Measurements from ENCODE around the gene ZNF772. TPM values are rescaled to one million over a fixed set of nuclear protein-coding genes. Genes with fewer than 3 reads are reported as not detected.

The ZNF772 gene
- total and polyA plus RNA-seq, 2 experiments from 2014 or later, result 2.5 to 28.0 TPM

DNA sequence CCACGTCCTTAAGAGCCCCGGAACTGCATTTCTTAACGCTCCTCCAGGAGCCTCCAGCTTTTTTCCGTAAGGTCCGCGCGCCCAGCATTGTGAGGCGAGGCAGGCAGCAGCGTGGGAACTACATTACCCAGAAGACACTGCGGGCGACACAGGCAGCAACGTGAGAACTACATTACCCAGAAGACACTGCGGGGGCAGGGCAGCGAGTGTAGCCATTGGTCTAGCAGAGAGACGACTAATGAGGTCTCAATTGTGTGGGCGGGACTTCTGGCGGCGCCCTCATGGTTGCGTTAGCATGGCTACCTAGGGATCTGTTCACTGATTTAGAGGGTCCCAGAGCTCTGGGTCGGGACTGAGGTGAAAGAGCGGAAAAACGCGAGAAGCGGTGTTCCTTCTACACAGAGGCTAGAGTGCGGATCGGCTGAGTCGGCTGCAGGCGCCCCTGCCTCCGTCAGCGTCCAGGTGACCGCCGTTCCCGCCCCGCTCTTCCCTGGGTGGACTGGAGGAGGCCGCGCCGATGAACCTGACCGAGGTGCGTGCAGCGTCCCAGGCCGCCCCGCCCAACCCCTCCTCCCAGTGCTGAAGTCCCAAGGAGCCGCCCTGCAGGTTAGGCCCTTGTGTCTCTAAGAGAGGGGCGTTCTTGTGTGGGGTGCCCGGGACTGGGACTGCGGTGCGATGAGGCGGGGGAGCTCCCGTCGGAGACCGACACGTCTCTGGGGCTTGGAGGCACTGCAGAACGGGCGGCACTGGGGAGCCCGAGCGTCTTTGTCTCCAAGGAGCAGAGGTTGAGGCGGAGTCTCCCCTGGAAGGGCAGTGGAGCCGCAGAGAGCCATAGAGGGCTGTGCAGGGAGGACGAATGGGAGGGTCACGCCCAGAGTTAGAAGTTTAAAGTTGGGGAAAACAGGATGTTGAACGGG, 42.0 kb downstream of the ZNF772 start, which contains the start of gene ZNF749 (continued):
- TF ChIP-seq, protein P1, sequence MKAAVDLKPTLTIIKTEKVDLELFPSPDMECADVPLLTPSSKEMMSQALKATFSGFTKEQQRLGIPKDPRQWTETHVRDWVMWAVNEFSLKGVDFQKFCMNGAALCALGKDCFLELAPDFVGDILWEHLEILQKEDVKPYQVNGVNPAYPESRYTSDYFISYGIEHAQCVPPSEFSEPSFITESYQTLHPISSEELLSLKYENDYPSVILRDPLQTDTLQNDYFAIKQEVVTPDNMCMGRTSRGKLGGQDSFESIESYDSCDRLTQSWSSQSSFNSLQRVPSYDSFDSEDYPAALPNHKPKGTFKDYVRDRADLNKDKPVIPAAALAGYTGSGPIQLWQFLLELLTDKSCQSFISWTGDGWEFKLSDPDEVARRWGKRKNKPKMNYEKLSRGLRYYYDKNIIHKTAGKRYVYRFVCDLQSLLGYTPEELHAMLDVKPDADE (IDR thresholded peaks at IDR 0.05), result peak; percentile 98
- TF ChIP-seq, protein P2, sequence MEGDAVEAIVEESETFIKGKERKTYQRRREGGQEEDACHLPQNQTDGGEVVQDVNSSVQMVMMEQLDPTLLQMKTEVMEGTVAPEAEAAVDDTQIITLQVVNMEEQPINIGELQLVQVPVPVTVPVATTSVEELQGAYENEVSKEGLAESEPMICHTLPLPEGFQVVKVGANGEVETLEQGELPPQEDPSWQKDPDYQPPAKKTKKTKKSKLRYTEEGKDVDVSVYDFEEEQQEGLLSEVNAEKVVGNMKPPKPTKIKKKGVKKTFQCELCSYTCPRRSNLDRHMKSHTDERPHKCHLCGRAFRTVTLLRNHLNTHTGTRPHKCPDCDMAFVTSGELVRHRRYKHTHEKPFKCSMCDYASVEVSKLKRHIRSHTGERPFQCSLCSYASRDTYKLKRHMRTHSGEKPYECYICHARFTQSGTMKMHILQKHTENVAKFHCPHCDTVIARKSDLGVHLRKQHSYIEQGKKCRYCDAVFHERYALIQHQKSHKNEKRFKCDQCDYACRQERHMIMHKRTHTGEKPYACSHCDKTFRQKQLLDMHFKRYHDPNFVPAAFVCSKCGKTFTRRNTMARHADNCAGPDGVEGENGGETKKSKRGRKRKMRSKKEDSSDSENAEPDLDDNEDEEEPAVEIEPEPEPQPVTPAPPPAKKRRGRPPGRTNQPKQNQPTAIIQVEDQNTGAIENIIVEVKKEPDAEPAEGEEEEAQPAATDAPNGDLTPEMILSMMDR (conservative IDR thresholded peaks at IDR 0.05; ENCODE audit: low read depth in 2 of 2), result no peak

DNA sequence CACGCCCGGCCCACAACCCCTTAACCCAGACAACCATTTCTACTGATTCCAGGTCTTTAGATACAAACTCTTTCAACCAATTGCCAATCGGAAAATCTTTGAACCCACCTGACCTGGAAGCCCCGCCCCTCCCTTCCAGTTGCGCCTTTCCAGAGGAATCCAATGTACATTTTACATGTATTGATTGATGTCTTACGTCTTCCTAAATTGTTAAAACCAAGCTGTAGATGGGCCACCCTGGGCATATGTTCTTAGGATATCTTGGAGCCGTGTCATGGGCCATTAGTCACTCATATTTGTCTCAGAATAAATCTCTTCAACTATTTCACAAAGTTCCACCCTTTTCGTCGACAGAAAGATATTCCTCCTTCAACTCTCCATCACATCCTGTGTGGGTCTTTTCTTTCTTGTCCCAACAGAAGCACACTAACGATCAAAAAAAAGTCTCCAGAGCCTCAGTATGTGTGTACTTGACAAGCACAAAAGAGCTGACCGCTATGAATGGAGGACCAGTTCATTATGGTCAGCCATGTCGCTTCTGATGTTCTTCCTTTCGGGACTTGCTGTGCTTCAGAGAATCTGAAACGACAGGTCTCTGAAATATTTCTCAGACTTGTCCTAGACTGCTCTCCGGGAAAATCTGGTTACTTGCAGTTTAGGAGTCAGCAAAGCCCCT, 42.8 kb downstream of the ZNF772 start:
- peak overlapping the region; percentile 85 for H3K4me2 ChIP-seq
- H3K79me2 ChIP-seq (replicated peaks; ENCODE audit: insufficient read depth), result peaks cover 40% of the 10 kb centered on the region
- peak; percentile 10 for ATAC-seq
- H2AFZ ChIP-seq, result peak overlapping the region; percentile 28; the same call in 1 of the 2 replicates
- H3K27ac Mint-ChIP-seq, result peak overlapping the region; percentile 99
- H3K4me3 Mint-ChIP-seq, result peak overlapping the region; percentile 94
- H3K27me3 Mint-ChIP-seq (ENCODE audit: insufficient read depth, low read depth, poor library complexity), result peaks cover 7% of the 10 kb centered on the region
- peaks cover 12% of the 10 kb centered on the region for H3K4me1 ChIP-seq (ENCODE audit: insufficient read depth)
- peaks cover 14% of the 10 kb centered on the region; the same call in 2 of the 3 replicates for H3K4me1 Mint-ChIP-seq
- no peaks in the 10 kb centered on the region for H3F3A ChIP-seq (replicated peaks; ENCODE audit: low read depth)
- H3K36me3 ChIP-seq (ENCODE audit: insufficient read depth), result no peaks in the 10 kb centered on the region; the same call in 1 of the 2 replicates
- DNase-seq (ENCODE audit: low spot score), result peak; percentile 80
- H3K27me3 ChIP-seq (ENCODE audit: insufficient read depth), result no peaks in the 10 kb centered on the region
- peak overlapping the region; percentile 71 for H3K27ac ChIP-seq (ENCODE audit: low read depth)
- peak overlapping the region; percentile 61 for H3K4me3 ChIP-seq
- TF ChIP-seq, protein P1 (IDR thresholded peaks at IDR 0.05), result no peak
- H3K9me2 ChIP-seq (ENCODE audit: insufficient read depth), result no peaks in the 10 kb centered on the region
- H3K36me3 Mint-ChIP-seq (ENCODE audit: low read depth), result peaks cover 14% of the 10 kb centered on the region
- peaks cover 18% of the 10 kb centered on the region for H4K20me1 ChIP-seq (replicated peaks; ENCODE audit: insufficient read depth)
- peaks cover 7% of the 10 kb centered on the region; the same call in 2 of the 3 replicates for H3K9me3 Mint-ChIP-seq

DNA sequence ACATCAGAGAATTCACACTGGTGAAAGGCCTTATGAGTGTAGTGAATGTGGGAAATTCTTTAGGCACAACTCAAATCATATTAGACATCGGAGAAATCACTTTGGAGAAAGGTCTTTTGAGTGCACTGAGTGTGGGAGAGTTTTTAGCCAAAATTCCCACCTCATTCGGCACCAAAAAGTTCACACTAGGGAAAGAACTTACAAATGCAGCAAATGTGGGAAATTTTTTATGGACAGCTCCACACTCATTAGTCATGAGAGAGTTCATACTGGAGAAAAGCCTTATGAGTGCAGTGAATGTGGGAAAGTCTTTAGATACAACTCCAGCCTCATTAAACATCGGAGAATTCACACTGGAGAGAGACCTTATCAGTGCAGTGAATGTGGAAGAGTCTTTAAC, 56.3 kb downstream of the ZNF772 start:
- DNase-seq (ENCODE audit: low spot score) (no peak), ATAC-seq (no peak)
- Histone ChIP-seq H4K20me1 (replicated peaks; ENCODE audit: insufficient read depth) (no peaks in the 10 kb centered on the region; the same call in 1 of the 2 replicates), H3K27me3 (ENCODE audit: insufficient read depth) (no peaks in the 10 kb centered on the region), H3K4me3 (no peak overlapping the region), H3F3A (replicated peaks; ENCODE audit: low read depth) (no peaks in the 10 kb centered on the region), H3K36me3 (ENCODE audit: insufficient read depth) (peaks cover 3% of the 10 kb centered on the region), H3K79me2 (replicated peaks; ENCODE audit: insufficient read depth) (peaks cover 2% of the 10 kb centered on the region; the same call in 1 of the 2 replicates), H3K4me1 (ENCODE audit: insufficient read depth) (no peaks in the 10 kb centered on the region), H3K4me2 (no peak overlapping the region), H2AFZ (no peak overlapping the region), H3K9me2 (ENCODE audit: insufficient read depth) (no peaks in the 10 kb centered on the region), H3K27ac (ENCODE audit: low read depth) (no peak overlapping the region)
- H3K9me3 Mint-ChIP-seq, result no peaks in the 10 kb centered on the region
- H3K27me3 Mint-ChIP-seq (ENCODE audit: insufficient read depth, low read depth, poor library complexity), result peaks cover 4% of the 10 kb centered on the region
- H3K36me3 Mint-ChIP-seq (ENCODE audit: low read depth), result peaks cover 33% of the 10 kb centered on the region
- no peak overlapping the region for H3K4me3 Mint-ChIP-seq
- H3K27ac Mint-ChIP-seq, result no peak overlapping the region
- no peaks in the 10 kb centered on the region for H3K4me1 Mint-ChIP-seq
- TF ChIP-seq POLR2AphosphoS5 (IDR thresholded peaks at IDR 0.05; ENCODE audit: low read depth) (no peak), ZNF114 (CRISPR knock-in tag; IDR thresholded peaks at IDR 0.05) (no peak), EZH2phosphoT487 (IDR thresholded peaks at IDR 0.05; ENCODE audit: unreplicated experiment) (no peak), NANOG (IDR thresholded peaks at IDR 0.05; ENCODE audit: borderline replicate concordance) (no peak), STAT1 (IDR thresholded peaks at IDR 0.05; ENCODE audit: unreplicated experiment) (no peak), ZNF331 (CRISPR knock-in tag; IDR thresholded peaks at IDR 0.05; ENCODE audit: low read depth) (no peak), JUNB (IDR thresholded peaks at IDR 0.05; ENCODE audit: unreplicated experiment) (no peak)
- TF ChIP-seq, protein P2 (conservative IDR thresholded peaks at IDR 0.05; ENCODE audit: low read depth in 2 of 2), result no peak
- TF ChIP-seq, protein P1 (IDR thresholded peaks at IDR 0.05), result no peak
